Progenitor cell of endocrine pancreas (in vitro differentiated cells): ENCODE measurements around the gene CIAPIN1. TPM values are rescaled to one million over a fixed set of nuclear protein-coding genes. Genes with fewer than 3 reads are reported as not detected.

ENCODE experiments used
- DNase-seq: peaks from one replicate; pipeline ENCODE4 v3.0.0; 2021; ENCODE audit warnings: low spot score; ENCODE audit not compliant: unreplicated experiment
- H3K27ac Mint-ChIP-seq: 2 replicates; pipeline ENCODE4 v1.8.0; 2021; ENCODE audit warnings: mild to moderate bottlenecking, moderate library complexity, mixed read lengths
- H3K27me3 Mint-ChIP-seq: 2 replicates; pipeline ENCODE4 v1.8.0; 2021; ENCODE audit warnings: mixed read lengths
- H3K36me3 Mint-ChIP-seq: 2 replicates; pipeline ENCODE4 v1.8.0; 2022; ENCODE audit warnings: mixed read lengths; ENCODE audit not compliant: insufficient read depth
- H3K4me1 Mint-ChIP-seq: 2 replicates; pipeline ENCODE4 v1.8.0; 2021; ENCODE audit warnings: low read depth, mixed read lengths
- H3K4me3 Mint-ChIP-seq: 2 replicates; pipeline ENCODE4 v1.8.0; 2021; ENCODE audit warnings: low read depth, mild to moderate bottlenecking, moderate library complexity, mixed read lengths
- H3K9me3 Mint-ChIP-seq: 2 replicates; pipeline ENCODE4 v1.8.0; 2021; ENCODE audit warnings: low read depth, mixed read lengths
- CTCF ChIP-seq: fragments of 200-600 bp; sonication (generic); IDR thresholded peaks from one replicate; pipeline ENCODE4 v1.5.0; 2021; ENCODE audit warnings: antibody characterized with exemption, mild to moderate bottlenecking; ENCODE audit not compliant: unreplicated experiment
- total RNA-seq: library from RNA; stranded (reverse); gene quantifications from 2 replicates; pipeline ENCODE4 v1.2.1, GENCODE V29; 2021

The CIAPIN1 gene
- total RNA-seq, 1 donor from 2014 or later: 79.3 TPM

DNA sequence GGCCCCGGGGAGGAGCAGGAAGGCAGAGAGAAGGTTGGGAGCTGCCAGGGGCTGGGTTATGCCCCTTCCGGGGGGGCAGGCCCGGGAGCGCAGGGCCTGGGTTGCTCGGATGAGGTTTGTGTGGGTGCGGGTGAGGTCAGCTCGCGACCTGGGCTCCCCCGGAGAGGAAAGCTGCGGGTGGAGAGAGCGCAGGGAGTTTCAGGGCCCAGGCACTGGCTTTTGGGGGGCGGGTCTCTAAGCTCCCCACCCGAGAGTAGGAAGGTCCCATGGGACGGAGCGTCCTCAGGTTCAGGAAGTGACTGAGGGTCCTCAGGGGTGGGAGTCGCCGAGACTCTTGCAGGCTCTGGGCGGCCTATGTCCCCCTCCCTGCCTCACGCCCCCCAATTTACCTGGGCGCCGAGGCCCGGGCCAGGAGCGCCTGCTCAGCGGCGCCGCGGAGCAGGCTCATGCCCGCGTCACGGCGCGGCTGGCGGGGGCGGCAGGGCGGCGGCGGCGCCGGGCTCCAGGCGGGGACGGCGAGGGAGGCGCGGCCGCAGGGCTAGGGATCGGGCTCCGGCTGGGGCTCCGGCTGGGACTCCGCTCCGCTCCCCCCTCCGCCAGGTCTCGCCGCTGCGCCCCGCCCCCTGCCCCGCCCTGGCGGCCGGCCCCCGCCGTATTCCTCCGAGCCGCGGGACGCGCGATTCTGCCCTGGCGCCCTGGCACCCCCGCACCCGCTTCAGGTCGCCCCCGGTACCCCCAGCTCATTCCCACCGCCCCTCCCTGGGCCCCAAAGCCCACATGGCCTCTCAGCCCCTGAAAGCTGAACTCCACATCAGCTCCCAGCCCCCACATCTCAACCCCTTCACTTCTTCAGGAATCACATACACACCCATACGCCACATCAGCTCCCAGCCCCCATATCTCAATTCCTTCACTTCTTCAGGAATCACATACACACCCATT lies 39.0 kb upstream of the CIAPIN1 start, which contains the start of gene DOK4:
Gene DOK4, minus strand, starts transcription at position 578 of the 942 bp plus-strand sequence. CDS start 6,986 bp downstream, outside the sequence.
- Mint-ChIP-seq H3K4me3 (peak within 1 kb of the TSS; percentile 91), H3K27me3 (peaks cover 6% of the 10 kb centered on the region), H3K36me3 (no peaks in the 10 kb centered on the region), H3K27ac (peak within 1 kb of the TSS; percentile 69), H3K4me1 (peaks cover 21% of the 10 kb centered on the region), H3K9me3 (no peaks in the 10 kb centered on the region)
- TF ChIP-seq CTCF: no peak
- DNase-seq: peak; percentile 75

DNA sequence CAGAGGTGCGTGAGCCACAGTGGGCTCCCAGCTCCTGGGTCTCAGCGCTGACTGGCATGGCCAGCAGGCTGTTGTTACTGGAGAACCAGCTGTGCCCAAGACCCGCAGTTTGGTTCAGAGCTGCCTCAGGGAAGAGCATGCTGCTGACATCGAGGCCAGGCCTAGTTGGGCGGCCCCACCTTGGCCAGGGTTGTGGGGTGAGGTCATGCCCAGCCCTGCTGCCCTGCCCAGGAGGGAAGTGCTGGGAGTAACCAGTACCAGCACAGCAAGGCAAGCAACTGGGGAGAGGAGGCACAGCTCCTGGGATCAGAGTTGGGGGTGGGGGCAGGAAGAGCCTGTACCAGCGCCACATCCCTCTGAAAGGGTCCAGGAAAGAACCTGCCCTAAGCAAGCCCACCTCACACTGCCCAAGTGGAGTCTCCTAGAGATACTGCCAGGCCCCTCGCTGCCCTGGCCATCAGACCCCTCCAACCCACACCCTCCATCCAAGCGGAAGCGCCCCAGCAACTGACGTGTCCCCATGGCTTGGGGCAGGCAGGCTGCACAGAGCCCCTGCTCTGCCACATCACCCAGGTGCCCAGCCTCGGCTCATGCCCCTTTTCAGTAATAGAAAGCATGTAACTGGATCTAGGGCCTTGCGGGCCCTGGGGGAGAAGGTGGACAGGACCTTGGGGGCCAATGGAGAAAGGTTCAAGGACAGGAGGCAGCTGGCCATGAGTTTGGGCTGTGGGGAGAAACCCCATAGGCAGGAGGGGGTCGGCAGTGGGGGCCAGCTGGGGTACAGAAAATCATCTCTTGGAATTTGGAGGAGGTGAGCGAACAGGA lies 38.1 kb upstream of the CIAPIN1 start:
- Mint-ChIP-seq H3K9me3 (no peaks in the 10 kb centered on the region), H3K36me3 (no peaks in the 10 kb centered on the region), H3K27me3 (peaks cover 6% of the 10 kb centered on the region), H3K27ac (peak overlapping the region; percentile 69), H3K4me3 (peak overlapping the region; percentile 91), H3K4me1 (peaks cover 25% of the 10 kb centered on the region)
- no peak for DNase-seq
- TF ChIP-seq CTCF: no peak

GRCh38 chr16:57484515-57485005 lies 37.4 kb upstream of the CIAPIN1 start:
- H3K27me3 Mint-ChIP-seq: peaks cover 6% of the 10 kb centered on the region
- H3K27ac Mint-ChIP-seq: no peak overlapping the region

DNA sequence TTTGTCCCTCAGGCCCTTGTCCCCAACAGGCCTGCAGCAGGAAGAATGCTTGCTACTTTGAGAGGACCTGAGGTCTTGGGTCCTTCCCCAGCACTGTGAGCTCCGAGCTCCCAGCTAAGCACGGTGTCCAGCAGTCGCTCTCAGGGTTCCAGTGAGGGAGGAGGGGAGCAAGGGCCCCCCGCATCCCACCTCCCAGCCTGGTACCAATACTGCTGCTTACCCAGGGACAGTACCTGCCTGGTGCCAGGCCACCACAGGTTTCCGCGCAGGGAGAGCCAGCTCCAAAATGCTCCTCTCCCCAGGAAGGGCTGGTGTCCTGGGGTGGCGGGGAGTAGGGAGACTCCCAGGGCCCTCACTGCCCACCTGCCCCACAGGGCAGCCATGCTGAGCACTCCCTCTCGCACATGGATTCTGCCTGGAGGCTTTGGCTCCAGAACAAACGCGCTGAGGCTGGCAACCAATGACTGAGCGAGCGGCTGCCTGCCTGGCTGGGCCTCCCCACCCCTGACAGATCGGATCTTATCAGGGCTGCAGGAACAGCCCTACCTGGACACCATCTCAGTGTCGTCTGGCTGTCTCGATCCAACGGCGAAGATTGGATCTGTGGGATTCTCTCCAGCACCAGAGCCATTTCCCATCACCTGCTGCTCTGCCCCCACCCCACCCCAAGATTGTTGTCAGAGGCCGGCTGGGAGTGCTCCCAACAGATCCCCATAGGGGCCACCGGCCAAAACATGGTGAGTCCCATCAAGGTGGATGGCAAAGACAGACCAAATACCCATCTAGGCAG lies 36.7 kb upstream of the CIAPIN1 start:
- TF ChIP-seq CTCF: no peak
- peaks cover 9% of the 10 kb centered on the region for H3K27me3 Mint-ChIP-seq
- peaks cover 2% of the 10 kb centered on the region for H3K36me3 Mint-ChIP-seq
- peak overlapping the region; percentile 59 for H3K27ac Mint-ChIP-seq
- H3K4me3 Mint-ChIP-seq: peak overlapping the region; percentile 91
- DNase-seq: no peak
- peaks cover 33% of the 10 kb centered on the region for H3K4me1 Mint-ChIP-seq
- no peaks in the 10 kb centered on the region for H3K9me3 Mint-ChIP-seq

More at GRCh38 chr16:57484515-57485005, 37.4 kb upstream of the CIAPIN1 start:
- Mint-ChIP-seq H3K9me3 (no peaks in the 10 kb centered on the region), H3K4me1 (peaks cover 30% of the 10 kb centered on the region), H3K4me3 (peak overlapping the region; percentile 91), H3K36me3 (no peaks in the 10 kb centered on the region)
- DNase-seq: no peak
- no peak for TF ChIP-seq CTCF
